Left kidney (tissue), 2 donors: ENCODE data around the gene SMCO2. TPM values are rescaled to one million over a fixed set of nuclear protein-coding genes. Genes with fewer than 3 reads are reported as not detected.

Source experiments
- DNase-seq: peaks from one replicate; pipeline ENCODE4 v3.0.0-alpha.2; 2013
- polyA plus RNA-seq: library from polyadenylated mRNA; unstranded; fragments of 120-200 nt; gene quantifications from one replicate; pipeline ENCODE4 v1.2.1, GENCODE V29; 2013; ENCODE audit not compliant: insufficient read length

Gene SMCO2
- polyA plus RNA-seq, 1 donor = 0.60 TPM

DNA sequence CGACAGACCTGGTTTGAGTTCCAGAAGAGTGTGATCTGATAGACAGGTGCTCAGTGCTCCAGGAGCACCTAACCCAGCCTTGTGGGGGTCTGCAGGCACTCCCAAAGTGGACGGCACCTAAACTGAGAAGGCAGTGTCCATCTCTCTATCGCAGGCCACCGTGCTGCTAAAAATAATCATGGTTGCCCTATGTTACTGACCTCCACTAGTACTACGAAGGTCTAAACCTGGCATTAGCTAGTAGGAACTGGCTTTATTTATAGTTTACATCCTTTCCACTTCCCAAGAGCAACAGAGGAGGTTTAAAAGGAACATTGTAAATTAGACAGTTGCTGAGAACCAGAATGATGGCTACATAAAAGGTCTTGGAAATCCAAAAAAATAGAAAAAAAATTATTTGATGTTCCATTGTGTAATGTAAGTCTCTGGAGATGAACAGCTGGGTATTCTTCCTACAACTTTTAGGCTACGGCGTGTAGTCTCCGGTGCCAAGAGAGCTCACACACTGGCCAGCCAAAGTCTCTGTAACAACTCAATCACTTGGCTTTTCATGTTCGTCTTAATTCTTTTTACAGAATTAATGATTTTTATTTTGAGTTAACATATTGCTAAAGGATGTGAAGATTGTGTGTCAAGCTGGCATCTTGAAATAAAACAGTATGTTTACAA, 104.8 kb downstream of the SMCO2 start:
- no peak for DNase-seq

Other genes with a start within 250 kb of the SMCO2 start
- gene STK38L, start 202.4 kb upstream of the SMCO2 start, polyA plus RNA-seq = 49.0 TPM
- gene BMAL2, start 113.9 kb upstream of the SMCO2 start, polyA plus RNA-seq = 7.5 TPM
- 137 TPM for gene PPFIBP1, start 77.5 kb downstream of the SMCO2 start, polyA plus RNA-seq
- 2.7 TPM for gene REP15, start 249.7 kb downstream of the SMCO2 start, polyA plus RNA-seq